SK-N-SH treated with all-trans-retinoic acid at 6 μM for 48 hours (cell line): ENCODE measurements around the gene PDCD2L.

Source experiments
- ATAC-seq: fragments of 200-7000 bp; cut with Tn5 transposase; 3 replicates; pipeline ENCODE4 v1.9.1; 2020; ENCODE audit warnings: mild to moderate bottlenecking, moderate library complexity
- ARNTL ChIP-seq: fragments of 450-650 bp; formaldehyde crosslinking; IDR thresholded peaks from 2 replicates; pipeline ENCODE4 v1.5.0; 2020; ENCODE audit warnings: low read depth, mild to moderate bottlenecking, moderate library complexity, borderline replicate concordance
- BACH2 ChIP-seq: fragments of 250-450 bp; sonication (Bioruptor Pico); IDR thresholded peaks from 2 replicates; pipeline ENCODE4 v1.9.0; 2021; ENCODE audit warnings: mild to moderate bottlenecking, borderline replicate concordance
- CREB5 ChIP-seq: fragments of 250-450 bp; sonication (Bioruptor Pico); IDR thresholded peaks from 2 replicates; pipeline ENCODE4 v1.5.1; 2020; ENCODE audit warnings: low read depth, mild to moderate bottlenecking, moderate library complexity
- CSDC2 ChIP-seq: fragments of 250-450 bp; sonication (Bioruptor Pico); IDR thresholded peaks from 2 replicates; pipeline ENCODE4 v1.5.0; 2020; ENCODE audit warnings: mild to moderate bottlenecking, moderate library complexity
- CSRNP3 ChIP-seq: fragments of 250-450 bp; sonication (Bioruptor Pico); IDR thresholded peaks from 2 replicates; pipeline ENCODE4 v1.5.1; 2021; ENCODE audit warnings: mild to moderate bottlenecking, moderate library complexity
- GLIS3 ChIP-seq: fragments of 250-450 bp; sonication (Bioruptor Pico); IDR thresholded peaks from 2 replicates; pipeline ENCODE4 v1.5.0; 2020; ENCODE audit warnings: mild to moderate bottlenecking, moderate library complexity
- ISL1 ChIP-seq: fragments of 250-450 bp; sonication (Bioruptor Pico); IDR thresholded peaks from 2 replicates; pipeline ENCODE4 v2.1.2; 2022; ENCODE audit warnings: mild to moderate bottlenecking, moderate library complexity
- OSR1 ChIP-seq: fragments of 250-450 bp; sonication (Bioruptor Pico); IDR thresholded peaks from 2 replicates; pipeline ENCODE4 v1.8.0; 2022; ENCODE audit warnings: moderate library complexity, mild to moderate bottlenecking, inconsistent platforms
- PATZ1 ChIP-seq: fragments of 250-450 bp; sonication (Bioruptor Pico); IDR thresholded peaks from 2 replicates; pipeline ENCODE4 v1.8.0; 2020; ENCODE audit warnings: mild to moderate bottlenecking, moderate library complexity, borderline replicate concordance
- POU6F1 ChIP-seq: fragments of 250-450 bp; sonication (Bioruptor Pico); IDR thresholded peaks from 2 replicates; pipeline ENCODE4 v1.8.0; 2021; ENCODE audit warnings: low read depth, mild to moderate bottlenecking, moderate library complexity, borderline replicate concordance
- RARB ChIP-seq: fragments of 250-450 bp; sonication (Bioruptor Pico); IDR thresholded peaks from 2 replicates; pipeline ENCODE4 v1.8.0; 2021; ENCODE audit warnings: mild to moderate bottlenecking, moderate library complexity
- TCF4 ChIP-seq: fragments of 250-450 bp; sonication (Bioruptor Pico); IDR thresholded peaks from 2 replicates; pipeline ENCODE4 v1.8.0; 2021; ENCODE audit warnings: mild to moderate bottlenecking, moderate library complexity, borderline replicate concordance
- TOX ChIP-seq: fragments of 250-450 bp; sonication (Bioruptor Pico); IDR thresholded peaks from 2 replicates; pipeline ENCODE4 v1.8.0; 2021; ENCODE audit warnings: mild to moderate bottlenecking, moderate library complexity, borderline replicate concordance
- TSHZ2 ChIP-seq: fragments of 250-450 bp; sonication (Bioruptor Pico); IDR thresholded peaks from 2 replicates; pipeline ENCODE4 v1.5.0; 2020; ENCODE audit warnings: mild to moderate bottlenecking, moderate library complexity
- ZC3H10 ChIP-seq: fragments of 250-450 bp; sonication (Bioruptor Pico); IDR thresholded peaks from 2 replicates; pipeline ENCODE4 v1.5.1; 2021; ENCODE audit warnings: mild to moderate bottlenecking, moderate library complexity
- ZFP3 ChIP-seq: fragments of 250-450 bp; sonication (Bioruptor Pico); IDR thresholded peaks from 2 replicates; pipeline ENCODE4 v1.5.0; 2020; ENCODE audit warnings: mild to moderate bottlenecking, moderate library complexity
- ZFP30 ChIP-seq: fragments of 450-650 bp; formaldehyde crosslinking; IDR thresholded peaks from 2 replicates; pipeline ENCODE4 v1.5.0; 2022; ENCODE audit warnings: mild to moderate bottlenecking, moderate library complexity
- ZNF565 ChIP-seq: fragments of 450-650 bp; formaldehyde crosslinking; conservative IDR thresholded peaks from 2 replicates; pipeline ENCODE4 v1.5.0; 2020; ENCODE audit warnings: low read depth, mild to moderate bottlenecking, moderate library complexity
- ZNF70 ChIP-seq: fragments of 450-650 bp; formaldehyde crosslinking; IDR thresholded peaks from 2 replicates; pipeline ENCODE4 v1.5.0; 2020; ENCODE audit warnings: mild to moderate bottlenecking, moderate library complexity
- ZNF8 ChIP-seq: fragments of 450-650 bp; formaldehyde crosslinking; IDR thresholded peaks from 2 replicates; pipeline ENCODE4 v1.5.0; 2020; ENCODE audit warnings: mild to moderate bottlenecking, moderate library complexity

PDCD2L gene

GRCh38 chr19:34375598-34375997 lies 28.6 kb upstream of the PDCD2L start:
- TF ChIP-seq ZFP30: no peak
- TF ChIP-seq TSHZ2 (CRISPR knock-in tag): no peak
- TF ChIP-seq TCF4 (CRISPR knock-in tag): no peak
- TF ChIP-seq ARNTL (CRISPR knock-in tag): no peak
- TF ChIP-seq ZC3H10 (CRISPR knock-in tag): no peak
- no peak for TF ChIP-seq CSRNP3 (CRISPR knock-in tag)
- no peak for TF ChIP-seq POU6F1 (CRISPR knock-in tag)
- TF ChIP-seq ISL1 (CRISPR knock-in tag): no peak
- TF ChIP-seq OSR1 (CRISPR knock-in tag): no peak
- no peak for TF ChIP-seq GLIS3
- no peak for TF ChIP-seq TOX (CRISPR knock-in tag)
- no peak for TF ChIP-seq BACH2
- TF ChIP-seq CSDC2: no peak
- no peak for TF ChIP-seq ZFP3
- no peak for TF ChIP-seq CREB5 (CRISPR knock-in tag)
- TF ChIP-seq ZNF8 (CRISPR knock-in tag): no peak
- no peak for ATAC-seq

GRCh38 chr19:34380639-34381241 lies 23.5 kb upstream of the PDCD2L start:
- ATAC-seq: no peak
- no peak for TF ChIP-seq ZNF8 (CRISPR knock-in tag)
- no peak for TF ChIP-seq ZNF565 (CRISPR knock-in tag)
- no peak for TF ChIP-seq CSRNP3 (CRISPR knock-in tag)
- TF ChIP-seq ZFP30: no peak
- TF ChIP-seq TOX (CRISPR knock-in tag): no peak
- TF ChIP-seq ISL1 (CRISPR knock-in tag): no peak
- TF ChIP-seq RARB (CRISPR knock-in tag): no peak
- TF ChIP-seq ZNF70 (CRISPR knock-in tag): no peak
- no peak for TF ChIP-seq PATZ1
- no peak for TF ChIP-seq POU6F1 (CRISPR knock-in tag)
